ENCODE data around the gene ATF3.
A peak's percentile ranks its signal among the peaks of the same experiment; 100 is the strongest.

The ATF3 gene

GRCh38 chr1:212565571-212566305 is 42.8 kb upstream of the ATF3 start:
- no peak for DNase-seq (ENCODE audit: low read depth)
- no peak overlapping the region for H3K4me3 ChIP-seq (ENCODE audit: control insufficient read depth, low read depth, low read length)
- no peak for TF ChIP-seq CTCF (conservative IDR thresholded peaks at IDR 0.05; ENCODE audit: control insufficient read depth, insufficient read depth, low read depth, low read length)

- peak overlapping the region; percentile 25 for H3K4me3 ChIP-seq (ENCODE audit: control insufficient read depth, low read depth, low read length)
- peak; percentile 77 for DNase-seq (ENCODE audit: low read depth)
- TF ChIP-seq CTCF (conservative IDR thresholded peaks at IDR 0.05; ENCODE audit: control insufficient read depth, insufficient read depth, low read depth, low read length) = no peak
Observed at GRCh38 chr1:212566522-212567479, 41.8 kb upstream of the ATF3 start.

GRCh38 chr1:212567638-212568037 is 40.9 kb upstream of the ATF3 start:
- no peak for DNase-seq (ENCODE audit: low read depth)
- no peak overlapping the region for H3K4me3 ChIP-seq (ENCODE audit: control insufficient read depth, low read depth, low read length)
- TF ChIP-seq CTCF (conservative IDR thresholded peaks at IDR 0.05; ENCODE audit: control insufficient read depth, insufficient read depth, low read depth, low read length) = no peak

GRCh38 chr1:212568978-212569537 is 39.5 kb upstream of the ATF3 start:
- TF ChIP-seq CTCF (conservative IDR thresholded peaks at IDR 0.05; ENCODE audit: control insufficient read depth, insufficient read depth, low read depth, low read length) = no peak
- no peak overlapping the region for H3K4me3 ChIP-seq (ENCODE audit: control insufficient read depth, low read depth, low read length)
- DNase-seq (ENCODE audit: low read depth) = no peak

- H3K4me3 ChIP-seq (ENCODE audit: control insufficient read depth, low read depth, low read length) = no peak overlapping the region
- no peak for DNase-seq (ENCODE audit: low read depth)
- no peak for TF ChIP-seq CTCF (conservative IDR thresholded peaks at IDR 0.05; ENCODE audit: control insufficient read depth, insufficient read depth, low read depth, low read length)
Observed at GRCh38 chr1:212574732-212575131, 33.8 kb upstream of the ATF3 start.

GRCh38 chr1:212575333-212575732 is 33.2 kb upstream of the ATF3 start:
- H3K4me3 ChIP-seq (ENCODE audit: control insufficient read depth, low read depth, low read length) = no peak overlapping the region
- TF ChIP-seq CTCF (conservative IDR thresholded peaks at IDR 0.05; ENCODE audit: control insufficient read depth, insufficient read depth, low read depth, low read length) = no peak
- DNase-seq (ENCODE audit: low read depth) = no peak
